Activated T-cell treated with anti-CD3 and anti-CD28 coated beads for 24 hours (primary cell): ENCODE measurements around the gene CELF6.
A peak's percentile ranks its signal among the peaks of the same experiment; 100 is the strongest.

Source experiments
- DNase-seq: peaks from one replicate; pipeline ENCODE4 v3.0.0-alpha.2; 2020; ENCODE audit warnings: low read depth

The CELF6 gene

DNA sequence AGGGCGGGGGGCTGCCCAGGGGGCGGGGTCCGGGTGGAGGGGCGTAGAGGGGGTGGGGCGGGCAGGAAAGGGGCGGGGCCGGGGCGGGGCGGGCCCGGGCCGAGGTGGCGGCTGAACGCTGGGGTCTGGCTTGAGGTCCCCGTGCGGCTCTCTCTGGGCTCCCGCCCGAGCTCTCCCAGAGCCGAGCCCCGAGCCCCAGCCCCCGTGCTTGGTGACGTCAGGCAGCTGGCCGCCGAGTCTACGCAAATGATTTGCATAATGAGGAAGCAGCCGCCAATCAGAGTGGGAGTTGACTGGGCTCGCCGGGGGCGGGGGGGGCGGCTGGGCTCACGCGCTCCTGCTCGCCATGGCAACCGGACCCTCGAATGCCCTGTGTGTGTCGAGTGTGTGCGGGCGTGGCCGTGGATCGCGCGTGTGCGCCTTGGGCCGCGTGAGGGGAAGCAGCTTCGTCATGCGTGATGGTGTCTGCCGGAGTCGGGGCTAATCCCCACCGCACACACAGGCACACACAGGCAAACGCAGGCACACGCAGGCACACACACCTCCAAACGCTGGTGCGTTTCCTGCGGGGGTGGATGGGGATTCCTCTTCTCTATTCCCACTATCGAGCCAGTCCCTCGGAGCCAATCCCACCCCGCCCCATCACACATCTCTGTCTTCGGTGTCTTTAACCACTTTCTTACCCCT lies at the start of gene CELF6:
TSS of gene CELF6 (minus strand) at position 173 of the 687 bp plus-strand sequence. CDS start 283 bp downstream, outside the sequence.
- peak; percentile 48 for DNase-seq

DNA sequence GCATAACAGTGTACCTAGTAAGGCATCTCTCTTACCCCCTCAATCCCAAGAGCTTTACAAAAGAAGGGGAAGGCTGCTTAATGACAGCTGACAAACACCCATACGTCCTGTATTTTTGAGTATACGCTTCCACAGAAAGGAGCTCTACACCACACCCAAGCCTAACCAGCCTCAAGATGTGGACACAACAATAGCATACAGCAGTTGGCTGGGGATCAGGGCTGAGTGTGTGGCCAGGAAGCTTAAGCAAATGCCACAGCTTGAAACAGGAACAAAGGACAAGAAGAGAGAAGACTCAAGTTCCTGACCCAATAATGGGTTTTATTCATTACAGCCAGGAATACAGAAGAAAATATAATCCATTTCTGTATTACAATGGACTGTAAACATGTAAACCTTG lies 48.9 kb upstream of the CELF6 start:
- no peak for DNase-seq

DNA sequence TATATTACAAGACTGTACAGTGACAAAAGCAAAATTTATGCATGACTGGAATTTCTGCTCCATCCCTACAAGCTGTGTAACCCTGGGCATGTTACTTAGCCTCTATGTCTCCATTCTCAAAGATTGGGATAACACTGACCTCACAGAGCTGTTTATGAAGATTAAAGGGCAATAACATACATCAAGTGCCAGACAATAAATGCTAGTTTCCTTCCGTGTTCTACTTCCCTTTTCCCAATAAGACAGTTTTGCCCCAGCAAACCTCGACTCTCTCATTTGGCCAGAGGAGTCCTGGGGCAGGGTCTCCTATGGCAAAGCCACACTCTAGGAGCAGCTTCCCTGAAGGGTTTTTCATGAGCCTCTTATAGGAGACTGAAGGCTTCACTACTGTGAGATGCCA lies 48.4 kb upstream of the CELF6 start:
- DNase-seq = no peak

DNA sequence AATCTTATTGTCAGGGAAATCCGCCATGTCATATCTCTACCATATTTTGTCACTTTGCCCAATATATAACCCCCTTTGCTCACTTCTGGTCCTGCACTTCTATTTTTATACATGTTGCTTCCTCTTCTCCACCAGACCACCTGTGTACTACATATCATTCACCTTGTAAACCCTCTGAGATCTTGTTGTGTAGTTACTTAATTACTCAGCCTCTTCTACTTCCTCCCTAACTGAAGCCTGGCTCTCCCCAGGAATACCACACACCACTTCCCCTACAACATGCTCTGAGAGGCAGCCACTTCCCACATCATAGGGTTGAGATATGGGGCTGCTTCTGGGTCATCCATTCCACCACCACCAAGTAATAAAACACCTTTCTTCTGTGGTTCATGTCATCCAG lies 45.9 kb upstream of the CELF6 start:
- DNase-seq = no peak

DNA sequence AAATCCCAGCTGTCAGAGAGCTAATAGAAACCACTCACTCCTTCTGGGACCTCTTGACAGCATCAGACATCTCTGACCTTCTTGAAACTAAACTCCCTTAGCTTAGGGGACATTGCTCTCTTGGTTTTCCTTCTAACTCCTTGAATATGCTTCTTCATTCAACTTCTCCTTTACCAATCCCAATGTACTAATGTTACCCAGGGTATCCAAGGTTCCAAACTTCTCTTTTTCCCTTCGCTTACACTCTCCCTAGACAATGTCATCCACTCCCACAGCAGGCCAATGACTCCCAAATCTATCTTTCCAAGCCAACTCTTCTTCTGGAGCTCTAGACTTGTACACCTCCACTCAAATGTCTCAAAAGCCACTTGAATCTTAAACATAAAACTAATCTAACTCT lies 41.2 kb upstream of the CELF6 start:
- no peak for DNase-seq

DNA sequence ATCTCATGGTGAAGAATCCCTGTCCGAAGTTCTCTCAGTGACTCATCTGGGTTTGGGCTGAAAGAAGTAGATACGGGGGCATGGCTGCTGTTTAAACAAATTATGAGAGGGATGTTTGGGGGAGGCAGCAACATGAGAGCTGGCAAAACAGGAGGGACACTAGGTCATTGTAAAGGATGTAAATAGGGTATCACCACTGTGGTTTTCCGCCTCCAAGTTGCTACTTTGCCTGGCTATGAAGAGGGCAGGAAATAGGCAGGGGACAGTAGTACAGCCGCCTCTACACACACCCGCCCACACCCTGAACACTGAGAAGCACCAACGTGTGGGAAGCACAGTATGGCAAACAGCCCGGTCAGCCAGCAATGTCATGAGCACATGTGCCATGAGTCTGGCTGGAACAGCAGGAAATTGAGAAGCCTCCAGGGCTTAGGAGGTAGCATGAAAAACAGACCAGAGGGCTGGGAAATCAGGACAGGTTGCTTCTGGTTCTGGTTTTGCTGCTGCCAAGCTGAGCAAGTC lies 38.8 kb upstream of the CELF6 start:
- DNase-seq = no peak

DNA sequence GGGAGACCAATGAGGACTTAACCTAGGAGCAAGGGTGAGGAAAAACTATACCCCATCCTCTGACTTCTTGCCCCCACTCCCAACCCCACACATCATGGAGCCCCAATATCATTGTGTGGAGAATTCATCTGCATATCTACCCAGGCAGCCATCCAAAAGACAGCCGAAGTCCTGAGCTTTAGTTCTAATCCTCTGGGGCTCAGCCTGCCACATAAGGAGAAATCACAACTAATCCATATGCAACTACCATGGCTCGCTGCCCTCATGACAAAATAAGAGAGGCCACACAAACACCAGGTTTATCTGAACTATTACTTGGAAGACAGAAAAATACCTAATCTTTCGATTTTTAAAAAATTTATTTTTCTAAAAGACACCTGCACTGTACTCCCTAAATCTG lies 38.2 kb upstream of the CELF6 start:
- no peak for DNase-seq

DNA sequence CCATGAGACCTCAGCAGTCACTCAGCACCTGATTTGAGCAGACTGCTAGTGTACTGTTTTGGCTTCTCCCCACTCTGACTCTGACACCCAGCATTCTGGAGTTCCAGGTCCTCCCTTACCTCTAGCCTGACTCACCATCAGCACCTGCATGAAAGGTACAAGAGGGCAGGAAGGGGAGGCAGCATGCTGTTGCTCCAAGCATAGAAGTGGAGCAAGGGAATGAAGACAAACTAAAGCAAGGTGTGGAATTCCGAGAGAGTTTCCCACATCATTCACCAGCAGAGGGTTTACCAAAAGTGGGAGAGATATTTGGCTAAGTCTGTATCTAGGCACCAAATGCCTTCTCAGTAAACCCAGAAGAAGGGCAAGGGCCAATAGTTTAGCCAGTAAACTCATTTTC lies 34.5 kb upstream of the CELF6 start:
- no peak for DNase-seq

DNA sequence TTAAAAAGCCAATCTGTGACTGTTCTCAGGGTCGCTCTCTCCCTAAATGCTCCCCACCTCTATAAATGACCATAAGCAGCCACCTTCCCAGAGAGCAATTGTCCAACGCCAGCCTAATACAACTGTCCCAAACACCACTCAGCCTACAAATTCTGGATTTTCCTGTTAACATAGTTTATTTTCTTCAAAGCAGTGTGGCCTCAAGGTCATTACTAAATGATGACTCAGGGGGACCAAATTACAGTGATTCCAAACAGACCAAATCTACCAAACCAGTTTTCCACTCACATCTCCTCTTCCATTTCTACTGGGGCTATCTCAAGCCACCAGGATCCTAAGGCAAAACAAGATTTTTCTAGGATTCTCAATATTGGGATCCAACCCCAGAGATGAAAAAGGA lies 33.3 kb upstream of the CELF6 start:
- DNase-seq = no peak

DNA sequence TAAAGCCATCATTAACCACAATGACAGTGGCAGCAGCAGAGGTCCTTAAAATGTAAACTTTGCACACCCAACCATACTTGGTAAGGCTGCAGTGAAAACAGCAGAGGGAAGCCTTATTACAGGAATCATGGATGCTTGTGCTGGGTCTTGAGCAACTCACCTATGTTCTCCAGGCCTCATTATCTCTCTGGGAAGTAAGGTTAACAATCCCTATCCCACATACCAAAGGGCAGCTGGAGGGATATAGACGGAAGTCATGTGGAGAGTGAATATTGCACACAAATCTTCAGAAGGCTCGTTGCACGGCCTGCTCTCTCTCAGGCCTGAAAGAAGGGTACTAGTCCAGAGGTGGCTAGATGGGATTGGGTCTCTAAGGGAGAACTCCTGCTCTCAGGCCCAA lies 25.8 kb upstream of the CELF6 start:
- DNase-seq = no peak

DNA sequence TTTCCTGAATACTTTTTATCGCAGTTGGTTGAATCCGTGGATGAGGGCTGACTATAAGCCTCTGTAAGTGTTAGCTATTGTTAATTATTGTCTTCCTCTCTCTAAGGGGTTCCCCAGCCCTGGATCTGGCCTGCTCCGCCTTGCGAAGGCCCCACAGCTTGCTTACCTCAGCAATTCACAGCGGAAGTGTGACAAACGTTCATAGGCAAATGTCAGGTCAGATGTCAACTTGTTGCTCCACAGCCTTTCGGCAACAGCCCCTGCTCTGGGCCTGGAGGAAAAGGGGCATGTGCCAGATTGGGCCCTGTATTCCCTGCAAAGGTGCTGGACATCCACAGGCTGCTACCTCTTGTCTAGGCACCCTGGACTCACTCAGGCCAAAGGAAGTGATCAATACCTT lies 25.3 kb upstream of the CELF6 start:
- DNase-seq = no peak

DNA sequence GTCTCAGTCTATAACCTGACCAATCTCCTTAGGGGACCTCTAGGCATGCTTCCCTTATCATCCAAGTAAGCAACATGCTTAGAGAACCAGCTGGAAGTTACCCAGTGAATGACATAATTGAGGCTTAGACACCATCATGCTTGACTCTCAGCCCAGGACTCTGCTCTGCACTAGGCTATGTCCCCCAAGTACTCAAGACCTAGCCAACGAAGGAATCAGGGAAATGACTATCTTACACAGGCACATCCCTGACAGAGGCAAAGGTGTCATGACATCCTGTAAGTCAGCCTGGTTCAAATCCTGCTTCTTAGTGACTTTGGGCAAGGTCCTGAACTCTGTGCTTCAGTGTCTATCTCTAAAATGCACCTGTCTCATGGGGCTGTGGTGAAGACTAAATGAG lies 24.6 kb upstream of the CELF6 start:
- DNase-seq = no peak

DNA sequence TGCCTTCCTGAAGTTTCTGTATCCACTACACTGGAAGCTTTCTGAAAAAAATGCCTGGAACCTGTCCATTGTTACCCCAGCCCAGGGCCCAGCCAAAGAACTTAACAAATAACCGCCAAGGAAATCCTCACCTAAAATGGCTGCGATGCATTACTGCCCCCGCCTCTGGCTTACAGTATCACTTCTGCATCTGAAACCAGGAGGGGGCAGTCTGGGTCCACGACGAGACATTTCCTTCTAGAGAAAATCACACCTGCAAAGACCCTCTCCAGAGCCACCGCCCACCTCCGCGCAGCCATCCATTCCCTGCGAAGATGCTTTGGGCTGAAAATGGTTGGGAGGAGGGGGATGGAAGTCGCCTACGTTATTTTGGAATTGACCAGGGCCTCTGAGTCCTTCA lies 22.4 kb upstream of the CELF6 start:
- DNase-seq = no peak

DNA sequence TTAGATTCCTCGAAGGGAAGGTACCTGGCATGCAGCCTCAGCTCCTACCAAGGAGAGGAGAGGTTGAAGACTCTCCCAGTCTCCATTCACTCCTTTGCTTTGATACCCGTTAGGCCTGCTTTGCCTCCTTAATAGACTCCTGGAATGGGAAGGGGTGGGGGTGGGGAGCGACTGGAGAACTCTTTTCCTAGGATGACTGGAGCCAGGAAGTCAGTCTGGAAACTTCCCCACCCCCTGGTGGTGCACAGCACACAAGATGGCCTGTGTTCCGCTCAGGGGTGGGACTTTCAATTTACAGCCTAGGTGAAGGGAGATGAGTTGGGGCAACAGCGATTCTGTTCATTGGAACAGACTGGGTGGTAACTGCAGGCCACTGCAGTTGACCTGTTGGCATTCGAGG lies 21.4 kb upstream of the CELF6 start:
- no peak for DNase-seq

DNA sequence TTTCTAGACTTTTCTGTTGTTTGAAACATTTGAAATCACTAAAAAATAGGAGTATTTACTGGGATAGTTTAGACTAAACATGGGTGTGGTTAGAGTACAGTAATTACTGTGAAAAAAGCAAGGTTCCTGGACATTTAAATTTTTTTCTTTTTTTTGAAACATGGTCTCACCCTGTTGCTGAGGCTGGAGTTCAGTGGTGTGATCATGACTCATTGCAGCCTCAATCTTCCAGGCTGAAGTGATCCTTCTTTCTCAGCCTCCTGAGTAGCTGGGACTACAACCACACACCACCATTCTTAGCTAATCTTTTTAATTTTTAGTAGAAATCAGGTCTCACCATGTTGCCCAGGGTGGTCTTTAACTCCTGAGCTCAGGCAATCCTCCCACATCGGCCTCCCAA lies 20.4 kb upstream of the CELF6 start:
- no peak for DNase-seq

DNA sequence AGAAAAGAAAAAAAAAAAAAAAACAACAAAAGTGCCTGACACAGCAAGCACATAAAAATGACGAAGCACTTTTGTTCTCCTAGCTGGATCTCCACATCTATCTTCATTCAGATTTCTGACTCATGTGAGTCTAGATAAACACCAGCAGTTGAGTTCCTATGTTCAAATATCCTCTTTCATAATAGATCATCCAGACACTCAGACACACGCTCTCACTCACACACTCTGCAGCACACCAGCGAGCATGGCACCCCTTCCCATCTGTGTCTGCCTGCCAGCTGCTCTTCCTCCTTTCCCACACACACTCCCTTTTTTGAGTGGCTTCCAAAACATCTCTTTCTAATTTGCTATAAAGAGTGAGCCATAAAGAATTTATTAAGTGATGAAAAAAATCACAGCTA lies 19.8 kb upstream of the CELF6 start:
- no peak for DNase-seq

DNA sequence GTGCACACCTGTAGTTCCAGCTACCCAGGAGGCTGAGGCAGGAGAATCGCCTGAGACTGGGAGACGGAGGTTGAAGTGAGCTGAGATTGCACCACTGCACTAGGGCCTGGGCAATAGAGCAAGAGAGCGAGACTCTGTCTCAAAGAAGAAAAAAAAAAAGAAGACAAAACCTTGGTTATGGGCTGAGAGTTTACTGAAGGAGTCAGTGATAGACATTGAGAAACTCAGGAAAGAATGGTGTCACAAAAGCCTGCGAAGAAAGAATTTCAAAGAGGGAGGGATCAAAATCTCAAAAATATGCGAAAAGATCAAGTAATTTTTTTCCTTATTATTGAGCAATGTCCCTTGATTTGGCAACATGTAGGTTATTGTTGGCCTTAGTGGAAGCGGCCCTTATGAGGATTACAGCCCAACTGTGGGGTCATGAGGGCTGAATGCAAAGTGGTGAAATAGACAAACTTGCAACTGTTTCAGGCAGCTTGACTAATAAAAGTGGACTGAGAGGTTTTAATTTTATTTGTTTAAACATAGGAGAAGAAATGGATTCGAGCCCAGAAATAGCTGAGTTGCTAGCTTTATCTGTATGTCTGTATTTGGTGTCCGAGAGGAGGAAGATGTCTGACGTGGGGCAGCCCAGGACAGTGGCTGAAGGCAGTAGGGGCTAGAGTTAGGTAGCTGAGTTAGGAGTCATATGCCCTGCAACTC lies 18.8 kb upstream of the CELF6 start:
- DNase-seq = no peak

DNA sequence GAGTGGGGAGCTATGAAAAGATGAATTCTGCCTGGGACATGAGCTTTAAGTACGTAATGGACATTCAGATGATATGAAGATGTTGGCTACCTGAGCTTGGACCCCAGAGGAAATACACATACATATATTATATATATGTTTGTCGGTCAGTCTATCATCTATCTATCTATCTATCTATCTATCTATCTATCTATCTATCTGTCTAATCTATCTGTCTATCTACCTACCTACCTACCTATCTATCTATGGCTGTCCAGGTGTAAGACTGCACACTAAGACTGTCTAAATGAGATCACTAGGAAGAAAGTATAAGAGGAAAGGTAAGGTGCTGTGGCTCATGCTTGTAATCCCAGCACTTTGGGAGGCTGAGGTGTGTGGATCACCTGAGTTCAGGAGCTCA lies 18.2 kb upstream of the CELF6 start:
- DNase-seq = no peak

DNA sequence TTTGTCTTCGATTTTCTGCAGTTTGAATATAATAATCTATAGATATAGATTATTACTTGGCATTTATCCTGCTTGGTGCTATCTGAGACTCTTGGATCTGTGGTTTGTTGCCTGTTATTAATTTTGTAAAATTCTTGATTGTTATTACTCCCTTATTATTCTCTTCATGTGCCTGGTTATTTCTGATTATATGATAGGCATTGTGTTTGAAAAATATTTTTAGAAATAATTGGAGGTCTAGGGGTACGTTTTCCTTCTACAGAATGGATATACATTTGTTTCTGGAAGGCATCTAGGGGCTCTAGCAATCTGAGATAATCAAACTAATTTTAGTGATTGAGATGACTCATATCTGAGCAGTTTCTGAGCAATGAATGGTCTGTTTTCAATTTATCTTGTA lies 14.9 kb upstream of the CELF6 start:
- no peak for DNase-seq

DNA sequence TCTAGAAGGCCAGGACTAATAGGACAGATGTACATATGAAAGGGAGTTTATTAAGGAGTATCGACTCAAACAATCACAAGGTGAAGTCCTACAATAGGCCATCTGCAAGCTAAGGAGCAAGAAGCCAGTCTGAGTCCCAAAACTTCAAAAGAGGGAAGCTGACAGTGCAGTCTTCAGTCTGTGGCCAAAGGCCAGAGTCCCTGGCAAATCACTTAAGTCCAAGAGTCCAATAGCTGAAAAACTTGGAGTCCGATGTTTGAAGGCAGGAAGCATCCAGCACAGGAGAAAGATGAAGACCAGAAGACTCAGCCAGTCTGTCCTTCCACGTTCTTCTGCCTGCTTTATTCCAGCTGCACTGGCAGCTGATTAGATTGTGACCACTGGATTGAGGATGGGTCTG lies 11.1 kb upstream of the CELF6 start:
- DNase-seq = no peak

DNA sequence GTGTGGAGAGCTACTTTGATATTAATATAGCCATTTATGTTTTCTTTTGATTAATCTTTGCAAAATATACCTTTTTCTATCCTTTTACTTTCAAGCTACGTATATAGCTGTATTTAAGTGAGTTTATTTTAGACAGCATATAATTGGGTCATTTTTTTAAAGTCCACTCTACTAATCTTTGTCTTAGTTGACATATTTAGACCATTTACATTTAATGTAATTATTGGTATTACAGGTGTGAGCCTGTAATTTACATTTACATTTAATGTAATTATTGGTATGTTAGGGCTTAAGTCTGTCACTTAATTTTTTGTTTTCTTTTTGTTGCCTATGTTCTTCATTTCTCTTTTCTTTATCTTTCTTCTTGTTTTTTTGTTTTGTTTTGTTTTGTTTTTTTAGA lies 3.8 kb upstream of the CELF6 start:
- no peak for DNase-seq

DNA sequence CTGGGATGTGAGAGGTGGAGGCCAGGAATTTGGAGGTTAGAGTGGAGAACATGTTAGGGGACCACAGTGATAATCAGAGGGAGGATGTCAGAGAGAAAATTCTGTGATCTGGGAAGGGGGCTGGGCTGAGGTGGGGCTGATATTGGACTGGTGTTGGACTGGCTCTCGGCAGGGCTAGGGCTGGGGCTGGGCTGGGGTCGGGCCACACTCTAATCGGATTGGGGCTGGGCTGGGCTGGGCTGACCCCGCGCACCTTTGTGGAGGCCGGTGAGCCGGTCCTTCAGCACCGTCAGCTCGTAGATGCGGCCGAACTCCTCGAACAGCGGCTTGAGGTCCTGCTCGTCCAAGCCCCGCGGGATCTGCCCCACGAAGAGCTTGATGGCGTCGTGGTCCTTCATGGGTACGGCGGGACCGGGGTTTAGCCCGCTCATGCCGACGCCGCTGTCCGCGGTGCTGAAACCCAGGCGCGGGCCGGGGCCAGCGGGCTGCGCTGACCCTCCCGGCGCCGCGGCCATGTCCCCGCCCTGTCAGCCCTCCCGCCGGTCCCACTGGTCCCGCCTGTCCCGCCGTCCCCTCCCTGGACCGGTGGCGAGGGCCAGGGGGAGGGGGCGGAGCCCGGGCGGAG lies 485 bp downstream of the CELF6 start:
- DNase-seq = no peak

DNA sequence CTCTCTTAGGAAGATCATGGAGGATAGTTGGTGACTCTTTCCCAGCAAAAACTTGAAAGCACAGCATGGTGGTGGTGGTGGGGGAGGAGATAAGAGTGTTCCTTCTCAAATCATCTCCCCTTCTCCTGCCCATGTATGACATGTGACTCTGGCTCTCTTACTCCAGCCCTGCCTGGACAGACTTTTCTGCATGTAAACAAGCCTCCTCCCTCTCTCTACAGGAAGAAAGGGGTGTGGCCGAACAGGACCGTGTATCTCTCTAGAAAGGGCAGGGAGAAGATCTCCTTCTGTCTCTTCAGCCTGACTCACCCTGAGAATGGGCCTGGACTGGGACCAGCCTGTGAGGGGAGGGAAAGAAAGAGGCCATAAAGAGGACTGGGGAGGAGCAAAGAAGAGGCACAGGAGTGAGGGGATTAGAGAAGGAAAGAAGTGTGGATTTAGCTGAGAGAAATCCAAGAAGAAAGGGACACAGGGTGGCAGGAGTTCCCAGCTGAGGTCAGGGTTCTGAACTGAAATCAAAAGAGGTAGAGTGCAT lies 1.5 kb downstream of the CELF6 start:
- DNase-seq = no peak
